Keratinocyte (primary cell): ENCODE measurements around the gene PLB1. TPM values are rescaled to one million over a fixed set of nuclear protein-coding genes. Genes with fewer than 3 reads are reported as not detected.

Experiments used
- DNase-seq: peaks from one replicate; pipeline ENCODE4 v3.0.0-alpha.2; 2011; ENCODE audit warnings: low read depth, missing footprints, low spot score
- FAIRE-seq: peaks from 2 replicates; lab custom pipeline; 2011; peaks lifted over from hg19 to GRCh38; lab: Jason Lieb, UNC
- H2AFZ ChIP-seq: 2 replicates; pipeline ENCODE4 v1.6.0; 2012; ENCODE audit warnings: low read length, control low read depth, inconsistent platforms; ENCODE audit not compliant: control insufficient read depth
- H3K27ac ChIP-seq: 2 replicates; pipeline ENCODE4 v1.5.1; 2011; ENCODE audit warnings: low read length; ENCODE audit not compliant: control insufficient read depth, insufficient read depth
- H3K27me3 ChIP-seq: 3 replicates; pipeline ENCODE4 v1.6.0; 2011; ENCODE audit warnings: low read length; ENCODE audit not compliant: control insufficient read depth, insufficient read depth; ENCODE audit errors: extremely low read depth
- H3K36me3 ChIP-seq, 2 experiments: 2 replicates in 1 of 2; 3 replicates in 1 of 2; pipeline ENCODE4 v1.5.1; 2011; ENCODE audit warnings: low read length in 2 of 2, mild to moderate bottlenecking in 1 of 2; ENCODE audit not compliant: control insufficient read depth in 2 of 2, insufficient read depth in 2 of 2; ENCODE audit errors: extremely low read depth in 1 of 2
- H3K4me1 ChIP-seq: 3 replicates; pipeline ENCODE4 v1.5.1; 2011; ENCODE audit warnings: low read length; ENCODE audit not compliant: control insufficient read depth, insufficient read depth; ENCODE audit errors: extremely low read depth
- H3K4me2 ChIP-seq: 3 replicates; pipeline ENCODE4 v1.6.0; 2011; ENCODE audit warnings: low read depth, low read length; ENCODE audit not compliant: control insufficient read depth, insufficient read depth; ENCODE audit errors: extremely low read depth
- H3K4me3 ChIP-seq, 3 experiments: fragments of 200-600 bp in 1 of 3; sonication (generic) in 1 of 3; 2 replicates in 2 of 3; 3 replicates in 1 of 3; pipeline ENCODE4 v1.5.1; 2011 to 2016; ENCODE audit warnings: low read length in 3 of 3, mild to moderate bottlenecking in 3 of 3, control low read depth in 2 of 3, inconsistent platforms in 1 of 3, low read depth in 1 of 3, mixed read lengths in 1 of 3, mixed run types in 1 of 3, moderate library complexity in 1 of 3; ENCODE audit not compliant: control insufficient read depth in 2 of 3, insufficient read depth in 2 of 3; ENCODE audit errors: extremely low read depth in 1 of 3
- H3K79me2 ChIP-seq: 2 replicates; pipeline ENCODE4 v1.6.0; 2012; ENCODE audit warnings: low read length; ENCODE audit not compliant: control insufficient read depth, insufficient read depth
- H3K9ac ChIP-seq: 3 replicates; pipeline ENCODE4 v1.6.0; 2011; ENCODE audit warnings: low read length; ENCODE audit not compliant: control insufficient read depth, insufficient read depth; ENCODE audit errors: extremely low read depth
- H3K9me1 ChIP-seq: 3 replicates; pipeline ENCODE4 v1.6.0; 2011; ENCODE audit warnings: low read length; ENCODE audit not compliant: control insufficient read depth, insufficient read depth; ENCODE audit errors: extremely low read depth
- H3K9me3 ChIP-seq: 2 replicates; pipeline ENCODE4 v1.5.1; 2012; ENCODE audit warnings: low read depth, low read length; ENCODE audit not compliant: control insufficient read depth
- H4K20me1 ChIP-seq: 3 replicates; pipeline ENCODE4 v1.6.0; 2011; ENCODE audit warnings: low read length; ENCODE audit not compliant: control insufficient read depth, insufficient read depth; ENCODE audit errors: extremely low read depth
- CTCF ChIP-seq, 3 experiments: IDR thresholded peaks in 1 of 3; conservative IDR thresholded peaks in 1 of 3; optimal IDR thresholded peaks in 1 of 3; 2 replicates in 2 of 3; 3 replicates in 1 of 3; pipeline versions ENCODE3 to v1.5.1; 2011; ENCODE audit warnings: low read length in 3 of 3, mild to moderate bottlenecking in 3 of 3, moderate library complexity in 2 of 3, control low read depth in 1 of 3, inconsistent platforms in 1 of 3; ENCODE audit not compliant: insufficient read depth in 2 of 3; ENCODE audit errors: extremely low read depth in 1 of 3
- EZH2 ChIP-seq: IDR thresholded peaks from one replicate; pipeline ENCODE4 v1.6.1; 2012; ENCODE audit warnings: inconsistent platforms, mild to moderate bottlenecking, low read length, moderate library complexity
- dilution Hi-C: fragments of 300-500 bp; cut with MboI; formaldehyde crosslinking; loops from one replicate; pipeline ENCODE4 v1.7.0; 2020; ENCODE audit warnings: low sequenced_read_pairs; ENCODE audit not compliant: extremely low pct_ligation_motif_present
- polyA plus RNA-seq, 5 experiments: library from polyadenylated mRNA; depleted of rRNA in 3 of 5; stranded (reverse) in 3 of 5; stranded (forward) in 1 of 5; unstranded in 1 of 5; fragments of >200 nt; gene quantifications; 1 replicate in 1 of 5; 2 replicates in 3 of 5; 3 replicates in 1 of 5; pipeline versions ENCODE4 v1.2.1 to v1.2.3, GENCODE V29; 2011 to 2012; ENCODE audit warnings: missing spikeins in 2 of 5, low read depth in 1 of 5, low replicate concordance in 1 of 5

PLB1 gene
- polyA plus RNA-seq, 1 donor (not counting 4 experiments of a cell fraction or from before 2014, with no cell fraction given): 6.7 TPM

DNA sequence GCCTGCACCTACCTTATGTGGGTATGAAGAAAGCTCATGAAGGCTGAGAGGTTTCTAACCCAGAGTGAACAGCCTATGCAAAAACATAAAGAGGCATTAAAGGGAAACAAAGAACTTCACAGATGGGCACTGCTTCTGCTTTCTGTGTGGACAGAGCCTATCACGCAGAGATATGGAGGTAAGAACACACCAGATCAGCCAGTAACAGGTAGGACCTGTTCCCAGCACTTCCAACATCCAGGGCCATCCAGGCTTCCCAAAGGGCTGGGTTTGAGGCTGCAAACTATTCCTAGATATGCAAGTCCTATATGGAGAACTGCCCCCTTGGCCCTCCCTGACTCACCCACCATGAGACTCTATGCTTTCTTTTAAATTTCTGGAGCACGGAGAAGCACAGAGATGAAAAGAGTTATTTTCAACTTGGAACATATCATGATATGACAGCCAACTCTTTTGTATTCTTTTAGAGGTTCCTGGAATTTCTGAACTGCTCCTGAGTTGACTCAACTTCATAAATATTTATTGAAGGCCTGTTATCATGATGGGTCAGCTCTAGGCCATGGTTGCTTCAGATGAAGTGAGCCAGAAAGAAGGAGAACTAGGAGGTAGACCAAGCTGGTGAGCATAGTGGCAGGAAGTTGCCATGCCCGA is 178.3 kb downstream of the PLB1 start:
- Histone ChIP-seq H3K79me2 (no peaks in the 10 kb centered on the region), H3K27ac (no peak overlapping the region), H3K4me2 (no peak overlapping the region), H3K4me1 (peaks cover 3% of the 10 kb centered on the region), H2AFZ (no peak overlapping the region), H3K4me3 (no peak overlapping the region), H3K9me1 (no peaks in the 10 kb centered on the region), H3K9ac (no peak overlapping the region), H4K20me1 (no peaks in the 10 kb centered on the region), H3K27me3 (no peaks in the 10 kb centered on the region), H3K9me3 (no peaks in the 10 kb centered on the region), H3K36me3 (no peaks in the 10 kb centered on the region)
- dilution Hi-C loops: no loop called here
- TF ChIP-seq EZH2: no peak
- TF ChIP-seq CTCF (optimal IDR thresholded peaks at IDR 0.05 in 1 of 3, IDR thresholded peaks at IDR 0.05 in 1 of 3, conservative IDR thresholded peaks at IDR 0.05 in 1 of 3; ENCODE audit: extremely low read depth in 1 of 3, insufficient read depth in 2 of 3, low read length in 3 of 3): no peak
- FAIRE-seq (no peak), DNase-seq (no peak)

DNA sequence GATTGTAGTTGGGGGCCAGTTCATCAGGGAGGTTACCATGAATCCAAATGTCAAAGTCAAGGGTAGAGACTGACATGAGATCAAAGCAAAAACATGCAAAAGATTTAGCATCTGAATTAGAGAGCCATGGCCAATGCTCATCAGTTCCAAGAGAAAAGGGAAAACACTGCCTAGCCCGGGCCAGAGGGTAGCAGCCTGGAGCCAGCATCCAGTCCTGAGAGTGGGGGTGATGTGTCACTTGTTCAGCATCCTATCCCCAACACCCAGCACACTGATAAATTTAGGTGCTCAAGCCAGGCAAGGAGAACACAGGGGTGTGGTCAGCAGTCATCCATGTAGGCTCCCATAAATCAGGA is 178.8 kb downstream of the PLB1 start:
- H3K36me3 ChIP-seq: no peaks in the 10 kb centered on the region
- H2AFZ ChIP-seq: no peak overlapping the region
- FAIRE-seq (no peak), DNase-seq (no peak)
- H3K4me2 ChIP-seq: no peak overlapping the region
- dilution Hi-C loops: no loop called here
- H3K4me3 ChIP-seq: no peak overlapping the region
- no peaks in the 10 kb centered on the region for H4K20me1 ChIP-seq
- no peaks in the 10 kb centered on the region for H3K9me1 ChIP-seq
- TF ChIP-seq CTCF (optimal IDR thresholded peaks at IDR 0.05 in 1 of 3, IDR thresholded peaks at IDR 0.05 in 1 of 3, conservative IDR thresholded peaks at IDR 0.05 in 1 of 3; ENCODE audit: extremely low read depth in 1 of 3, insufficient read depth in 2 of 3, low read length in 3 of 3): no peak
- H3K79me2 ChIP-seq: no peaks in the 10 kb centered on the region
- H3K9me3 ChIP-seq: no peaks in the 10 kb centered on the region
- H3K4me1 ChIP-seq: peaks cover 3% of the 10 kb centered on the region
- no peaks in the 10 kb centered on the region for H3K27me3 ChIP-seq
- no peak overlapping the region for H3K9ac ChIP-seq
- no peak overlapping the region for H3K27ac ChIP-seq
